Activated T-cell treated with anti-CD3 and anti-CD28 coated beads, Interleukin-2, amount 50 U/mL, for 48 hours (primary cell): Measurements from ENCODE around the gene PILRB.
"Not testable (repeated sequence)": the region's sequence is repeated elsewhere in the genome, so short reads cannot be mapped to it uniquely, and the experiment has no call there.

Experiments used
- DNase-seq, 2 experiments: peaks; one replicate each; pipeline ENCODE4 v3.0.0-alpha.2; 2020

PILRB gene

DNA sequence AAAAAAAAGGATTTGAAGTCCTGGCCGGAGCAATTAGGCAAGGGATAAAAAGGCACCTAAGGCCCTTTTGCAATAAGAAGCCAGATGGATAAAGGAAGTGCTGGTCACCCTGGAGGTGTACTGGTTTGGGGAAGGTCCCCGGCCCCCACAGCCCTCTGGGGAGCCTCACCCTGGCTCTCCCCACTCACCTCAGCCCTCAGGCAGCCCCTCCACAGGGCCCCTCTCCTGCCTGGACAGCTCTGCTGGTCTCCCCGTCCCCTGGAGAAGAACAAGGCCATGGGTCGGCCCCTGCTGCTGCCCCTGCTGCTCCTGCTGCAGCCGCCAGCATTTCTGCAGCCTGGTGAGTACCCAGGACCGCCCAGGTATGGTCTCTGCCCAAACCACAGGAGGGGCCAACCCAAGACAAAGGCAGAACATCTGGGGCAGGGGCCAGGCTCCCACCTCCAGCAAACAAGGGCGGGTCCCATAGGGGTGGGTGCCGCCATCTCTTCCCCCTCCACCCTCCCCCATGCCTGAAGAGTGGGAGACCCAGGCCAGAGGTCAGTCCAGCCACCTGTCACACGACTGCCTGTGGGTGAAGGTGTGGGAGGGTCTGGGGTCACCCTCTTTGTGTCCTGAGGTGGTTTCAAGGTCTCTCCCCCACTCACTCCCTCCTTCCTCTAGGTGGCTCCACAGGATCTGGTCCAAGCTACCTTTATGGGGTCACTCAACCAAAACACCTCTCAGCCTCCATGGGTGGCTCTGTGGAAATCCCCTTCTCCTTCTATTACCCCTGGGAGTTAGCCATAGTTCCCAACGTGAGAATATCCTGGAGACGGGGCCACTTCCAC, at the start of gene PILRB:
TSS of gene PILRB (plus strand) at position 91 of the 830 bp plus-strand sequence. CDS start at position 277, 186 bp downstream.
- DNase-seq, result no peak

DNA sequence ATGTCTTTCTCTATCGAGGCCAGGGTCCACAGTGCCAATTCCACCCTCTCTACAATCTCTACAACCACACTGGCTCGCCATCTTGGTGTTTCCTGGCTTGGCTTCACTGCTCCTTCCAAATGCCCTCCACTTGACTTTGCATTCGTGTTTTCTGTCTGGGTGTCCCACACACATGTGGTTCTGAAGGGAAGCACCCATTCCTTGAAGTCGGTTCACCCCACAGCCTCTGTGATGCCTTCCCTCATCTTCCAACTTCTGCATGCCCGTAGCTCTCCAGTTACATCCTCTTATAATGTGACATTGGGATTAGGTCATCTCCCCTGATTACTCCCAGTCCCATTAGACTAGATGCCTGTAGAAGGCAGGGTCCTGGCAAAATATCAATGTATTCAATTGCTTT, 39.6 kb upstream of the PILRB start:
- not testable (repeated sequence) for DNase-seq

DNA sequence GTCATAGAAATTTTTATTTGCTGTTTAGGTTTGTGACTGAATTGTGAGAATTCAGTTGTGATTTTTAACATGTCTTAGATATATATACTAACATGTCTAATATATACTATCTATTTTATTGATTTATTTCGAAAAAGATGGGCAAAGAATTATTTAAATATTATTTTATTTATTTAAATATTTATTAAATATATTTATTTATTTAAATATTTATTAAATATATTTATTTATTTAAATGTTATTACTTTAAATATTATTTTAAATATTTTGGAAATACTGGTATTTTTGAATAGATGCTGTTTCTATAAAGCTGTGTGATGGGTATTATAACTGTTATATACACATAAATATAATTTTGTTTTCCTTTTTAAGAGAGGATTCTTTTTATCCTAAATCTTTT, 36.3 kb upstream of the PILRB start:
- DNase-seq, result not testable (repeated sequence)

DNA sequence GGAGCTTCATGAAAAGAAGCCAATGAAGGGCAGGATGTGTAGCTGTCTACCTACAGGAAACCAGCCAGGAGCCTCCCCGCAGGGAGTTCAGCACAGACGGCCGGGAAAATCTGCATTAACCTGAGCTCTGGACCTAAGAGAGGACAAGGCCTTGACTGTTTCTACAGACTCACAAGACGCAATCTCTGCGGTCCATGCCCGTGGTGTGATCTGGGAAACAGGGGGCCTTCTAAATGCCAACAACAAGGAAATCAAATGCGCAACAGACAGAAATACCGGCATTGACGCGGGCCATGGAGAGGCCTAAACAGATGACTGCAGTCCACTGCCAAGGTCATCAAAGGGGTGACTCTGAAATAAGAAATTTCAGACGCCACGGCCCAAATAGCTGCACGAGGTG, 33.7 kb upstream of the PILRB start:
- DNase-seq, result not testable (repeated sequence)

DNA sequence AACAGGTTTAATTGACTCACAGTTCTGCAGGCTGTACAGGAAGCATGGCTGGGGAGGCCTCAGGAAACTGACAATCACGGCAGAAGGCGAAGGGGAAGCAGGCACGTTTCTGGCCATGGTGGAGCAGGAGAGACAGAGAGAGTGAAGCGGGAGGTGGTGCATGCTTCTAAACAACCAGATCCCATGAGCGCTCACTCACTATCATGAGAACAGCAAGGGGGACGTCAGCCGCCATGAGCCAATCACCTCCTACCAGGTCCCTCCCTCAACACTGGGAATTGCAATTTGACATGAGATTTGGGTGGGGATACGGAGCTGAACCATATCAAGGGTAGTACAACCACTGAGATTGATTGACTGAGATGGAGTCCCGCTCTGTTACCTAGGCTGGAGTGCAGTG, 32.2 kb upstream of the PILRB start:
- DNase-seq, result not testable (repeated sequence)

DNA sequence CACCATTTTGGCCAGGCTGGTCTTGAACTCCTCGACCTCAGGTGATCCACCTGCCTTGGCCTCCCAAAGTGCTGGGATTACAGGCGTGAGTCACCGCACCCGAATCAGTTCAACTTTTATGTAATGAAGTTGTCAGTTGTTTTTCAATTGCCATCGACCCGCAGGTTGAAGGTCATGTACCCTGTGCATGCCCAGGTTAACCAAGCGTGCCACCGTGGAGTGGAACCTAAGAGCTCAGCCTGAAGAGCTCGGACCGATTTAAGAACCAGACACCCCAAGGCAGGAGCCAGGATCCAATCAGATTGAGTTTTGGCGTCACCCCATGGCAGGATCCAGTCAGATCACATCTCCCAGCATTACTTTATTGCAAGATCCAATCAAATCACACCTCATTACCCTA, 31.0 kb upstream of the PILRB start:
- not testable (repeated sequence) for DNase-seq

DNA sequence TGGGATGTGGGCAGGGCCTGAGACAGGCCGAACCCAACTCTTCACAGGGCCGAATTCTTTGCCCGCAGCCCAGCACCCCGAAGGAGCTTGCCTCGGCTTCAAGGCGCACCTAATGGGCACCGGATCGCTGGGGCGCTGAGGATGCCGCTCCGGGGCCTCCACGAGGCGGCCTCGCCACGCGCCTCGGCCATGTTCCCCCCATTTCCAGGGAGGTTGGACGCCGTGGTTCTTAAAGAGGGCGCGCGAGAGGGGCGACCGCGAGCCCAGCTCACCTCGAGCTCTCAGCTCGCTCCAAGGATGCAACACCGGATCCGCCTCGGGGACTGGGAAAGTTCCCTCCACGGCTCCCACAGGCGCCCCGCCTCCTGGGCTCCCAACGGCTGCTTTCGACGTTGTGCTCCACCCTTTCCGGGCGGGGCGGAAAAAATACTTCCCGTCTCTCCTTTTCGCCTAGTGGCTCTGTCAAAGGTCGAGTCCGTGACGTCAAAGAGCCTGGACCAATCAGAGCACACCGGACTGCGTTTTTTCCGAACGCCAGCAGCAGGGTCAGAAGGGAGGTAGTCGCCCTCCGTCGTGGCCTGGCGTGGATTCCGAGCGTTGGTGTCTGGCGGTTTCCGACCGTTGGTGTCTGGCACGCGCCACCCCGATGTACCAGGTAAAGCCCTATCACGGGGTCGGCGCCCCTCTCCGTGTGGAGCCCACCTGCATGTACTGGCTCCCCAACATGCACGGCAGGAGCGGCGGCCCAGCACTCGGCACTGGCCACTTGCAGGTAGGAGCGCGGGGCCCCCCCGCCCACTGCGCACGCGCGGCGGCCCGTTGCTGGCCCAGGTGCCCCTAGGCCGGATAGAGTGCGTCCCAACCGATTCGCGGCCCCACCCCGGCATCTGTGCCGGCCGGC, 22.1 kb upstream of the PILRB start:
- DNase-seq, result peak; percentile 91 to 93

DNA sequence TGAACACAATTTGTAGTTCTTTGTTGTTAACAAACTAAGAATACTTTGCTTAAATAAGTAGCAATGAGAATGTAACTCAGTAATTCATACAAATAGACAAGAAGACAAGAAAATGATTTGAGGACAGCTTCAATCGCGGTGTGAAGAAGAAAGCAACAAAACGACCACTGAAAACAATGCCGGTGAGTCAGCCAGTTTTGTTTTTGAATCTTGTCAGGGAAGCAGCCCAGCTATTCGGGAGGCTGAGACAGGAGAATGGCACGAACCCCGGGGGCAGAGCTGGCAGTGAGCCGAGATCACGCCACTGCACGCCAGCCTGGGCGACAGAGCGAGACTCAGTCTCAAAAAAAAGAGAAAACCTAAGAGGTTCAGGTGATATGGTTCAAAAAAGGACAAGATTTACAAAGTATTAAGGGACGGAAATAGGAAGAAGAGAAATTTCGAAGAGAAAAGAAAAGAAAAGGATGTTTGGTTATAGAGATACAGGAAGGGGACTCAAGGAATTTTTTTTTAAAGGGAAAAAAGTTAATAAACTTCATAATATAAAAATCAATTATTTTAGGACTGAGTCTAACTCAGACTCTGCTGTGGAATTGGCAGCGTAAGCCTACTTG, 19.7 kb upstream of the PILRB start:
- peak in 1 of 2 experiments; percentile 11 for DNase-seq

DNA sequence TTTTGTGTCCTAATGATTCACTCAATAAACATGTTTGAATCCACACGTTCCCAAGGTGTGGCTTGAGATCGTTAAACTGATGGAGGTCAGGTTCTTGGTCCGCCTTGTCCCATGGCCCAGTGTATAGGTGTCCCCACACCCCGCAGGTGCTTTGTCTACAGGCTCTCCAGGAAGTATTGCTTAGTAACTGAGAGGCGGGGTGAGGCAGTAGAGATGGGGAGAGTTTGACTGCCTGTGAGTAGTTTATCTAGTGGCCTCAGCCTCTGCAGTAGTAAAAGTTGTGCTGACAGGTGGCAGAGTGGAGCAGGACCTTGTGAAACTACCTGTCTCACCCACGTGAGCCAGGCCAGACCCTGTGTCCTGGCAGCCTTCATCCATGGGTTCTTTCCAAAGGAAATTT, 16.6 kb upstream of the PILRB start:
- DNase-seq, result peak in 1 of 2 experiments; percentile 14

DNA sequence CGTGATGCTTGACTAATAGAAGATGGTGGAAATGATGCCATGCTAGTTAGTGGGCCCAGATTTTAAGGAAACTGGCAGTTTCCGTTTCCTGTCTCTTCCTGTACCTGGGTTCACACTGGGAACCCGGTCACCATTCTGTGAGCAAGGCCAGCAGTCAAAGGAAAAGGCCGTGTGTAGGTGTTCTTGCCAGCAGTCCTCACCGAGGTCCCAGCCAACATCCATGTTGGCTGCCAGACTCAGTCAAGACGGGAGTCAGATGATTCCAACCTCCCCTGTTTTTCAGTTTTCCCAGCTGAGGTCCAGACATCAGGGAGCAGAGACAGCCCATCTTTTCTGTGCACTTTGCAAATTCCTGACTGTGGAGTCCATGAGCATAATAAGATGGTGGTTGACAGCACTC, 15.2 kb upstream of the PILRB start:
- peak in 1 of 2 experiments; percentile 15 for DNase-seq

DNA sequence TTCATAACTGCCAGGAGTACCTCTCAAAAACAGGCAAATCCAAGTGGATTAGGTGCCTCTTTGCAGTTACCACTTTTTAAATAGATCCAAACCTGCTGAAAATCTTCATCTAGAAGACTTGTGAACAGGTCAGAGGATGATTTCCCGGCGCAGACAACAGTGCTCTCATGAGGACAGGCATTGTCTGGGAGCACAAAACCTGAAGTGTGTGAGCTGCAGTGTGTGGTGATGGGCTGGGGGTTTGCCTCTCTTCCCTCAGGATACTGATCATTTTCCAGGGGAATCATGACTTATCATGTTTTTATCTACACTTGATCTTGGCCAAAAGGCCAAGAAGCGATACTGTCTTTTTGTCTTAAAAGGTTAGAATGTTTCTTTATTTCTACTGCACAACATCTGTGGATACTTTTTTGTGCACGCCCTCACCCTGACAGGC, 13.8 kb upstream of the PILRB start:
- peak in 1 of 2 experiments; percentile 24 for DNase-seq

DNA sequence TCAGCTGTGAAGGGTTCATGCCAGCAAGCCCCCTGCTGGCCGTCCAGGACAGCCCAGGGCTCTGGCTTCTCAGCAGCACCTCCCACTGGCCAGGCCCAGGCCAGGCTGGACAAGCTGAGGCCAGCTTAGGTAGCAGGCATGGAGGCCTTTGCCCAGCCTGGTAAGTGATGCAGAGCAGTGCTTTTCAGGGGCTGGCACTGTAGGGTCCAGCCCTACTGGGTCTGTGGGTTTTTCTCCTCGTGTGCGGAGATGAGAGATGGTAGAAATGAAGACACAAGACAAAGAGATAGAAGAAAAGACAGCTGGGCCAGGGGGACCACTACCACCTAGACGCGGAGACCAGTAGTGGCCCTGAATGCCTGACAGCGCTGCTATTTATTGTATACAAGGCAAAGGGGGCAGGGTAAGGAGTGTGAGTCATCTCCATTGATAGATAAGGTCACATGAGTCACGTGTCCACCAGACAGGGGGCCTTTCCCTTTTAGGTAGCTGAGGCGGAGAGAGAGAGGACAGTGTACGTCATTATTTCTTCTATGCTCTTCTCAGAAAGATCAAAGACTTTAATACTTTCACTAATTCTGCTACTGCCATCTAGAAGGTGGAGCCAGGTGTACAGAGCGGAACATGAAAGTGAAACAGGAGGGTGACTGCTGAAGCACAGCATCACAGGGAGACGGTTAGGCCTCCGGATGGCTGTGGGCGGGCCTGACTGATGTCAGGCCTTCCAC, 13.2 kb upstream of the PILRB start:
- peak; percentile 75 for DNase-seq

DNA sequence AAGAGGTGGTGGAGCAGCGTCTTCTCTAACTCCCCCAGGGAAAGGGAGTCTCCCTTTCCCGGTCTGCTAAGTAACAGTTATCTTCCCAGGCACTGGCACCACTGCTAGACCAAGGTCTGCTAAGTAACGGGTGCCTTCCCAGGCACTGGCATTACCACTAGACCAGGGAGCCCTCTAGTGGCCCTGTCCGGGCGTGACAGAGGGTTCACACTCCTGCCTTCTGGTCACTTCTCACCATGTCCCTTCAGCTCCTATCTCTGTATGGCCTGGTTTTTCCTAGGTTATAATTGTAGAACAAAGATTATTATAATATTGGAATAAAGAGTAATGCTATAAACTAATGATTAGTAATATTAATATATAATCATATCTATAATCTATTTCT, 12.6 kb upstream of the PILRB start:
- peak; percentile 75 to 77 for DNase-seq

DNA sequence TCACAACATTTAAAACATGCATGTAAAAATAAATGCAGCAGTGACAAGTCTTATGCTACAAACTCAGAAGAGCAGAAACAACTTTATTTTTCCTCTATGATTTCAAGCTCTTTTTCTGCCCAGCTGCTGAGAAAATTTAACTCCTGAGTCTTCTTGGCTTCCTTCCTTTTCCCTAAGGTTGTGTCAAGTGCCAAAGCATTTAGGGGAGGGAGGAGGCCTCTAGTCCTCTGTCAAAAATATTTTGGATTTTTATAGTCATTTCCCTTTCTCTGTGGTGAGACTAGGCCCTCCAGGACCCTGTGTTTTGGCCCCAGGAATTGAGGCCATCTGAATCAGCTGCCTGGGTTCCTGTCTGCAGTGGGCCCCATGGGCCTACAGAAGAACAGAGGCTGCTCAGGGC, 11.0 kb upstream of the PILRB start:
- peak in 1 of 2 experiments; percentile 14 for DNase-seq

DNA sequence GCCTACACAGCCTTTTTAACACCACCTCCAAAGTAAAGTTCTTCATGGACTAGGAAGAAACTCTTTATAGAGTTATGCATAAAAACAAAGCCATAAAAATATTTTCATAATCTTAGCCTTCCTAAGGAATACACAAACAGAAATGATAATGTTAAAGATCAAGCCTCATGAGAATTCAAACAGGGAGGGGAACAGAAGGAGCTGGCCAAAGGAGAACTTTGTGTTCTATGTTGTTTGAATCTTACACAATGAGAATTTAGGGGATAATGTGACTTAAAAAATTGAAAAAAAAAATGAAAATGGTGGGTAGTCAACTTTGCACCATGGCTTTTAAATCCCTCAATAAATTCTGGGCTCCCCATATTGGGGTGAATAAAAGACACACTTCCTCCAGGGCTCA, 9.1 kb upstream of the PILRB start:
- no peak for DNase-seq

DNA sequence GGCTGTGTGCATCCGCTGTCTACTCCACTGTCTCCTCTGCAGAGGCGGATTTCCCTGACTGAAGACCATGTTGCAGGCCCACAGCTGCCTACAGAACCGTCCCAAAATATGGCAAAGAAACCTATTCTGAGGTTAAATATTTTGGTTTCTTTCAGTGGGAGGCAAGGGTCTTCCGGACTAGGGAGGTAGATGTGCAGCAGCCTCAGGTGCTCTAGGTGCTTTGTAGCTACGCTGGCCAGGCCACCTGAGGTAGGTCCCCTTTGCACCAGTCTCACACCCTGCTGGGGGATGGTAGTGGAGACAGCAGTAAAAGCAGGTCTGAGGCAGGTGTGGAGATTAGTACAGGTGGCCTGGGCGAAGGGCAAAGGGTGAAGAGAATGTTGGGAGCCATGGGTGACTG, 8.2 kb upstream of the PILRB start:
- peak in 1 of 2 experiments; percentile 11 for DNase-seq

DNA sequence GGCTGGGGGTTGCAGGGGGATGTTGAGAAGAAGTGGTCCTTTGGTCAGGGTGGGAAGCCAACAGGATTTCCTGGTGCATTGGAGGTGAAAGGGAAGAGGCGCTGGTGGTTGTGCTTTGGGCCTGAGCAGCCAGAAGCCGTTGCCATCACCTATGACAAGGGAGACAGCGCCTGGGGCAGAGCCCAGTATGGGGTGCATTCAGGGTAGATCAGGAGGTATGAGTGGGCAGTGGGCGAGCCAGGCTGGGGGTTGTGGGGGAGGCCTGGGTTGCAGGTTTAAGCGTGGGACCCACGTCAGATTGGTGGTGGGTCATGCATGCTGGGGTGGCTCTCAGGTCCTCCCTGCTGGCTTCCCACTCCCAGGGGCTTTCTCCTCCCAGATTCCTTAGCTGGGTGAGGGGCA, 6.3 kb upstream of the PILRB start:
- peak in 1 of 2 experiments; percentile 19 for DNase-seq

DNA sequence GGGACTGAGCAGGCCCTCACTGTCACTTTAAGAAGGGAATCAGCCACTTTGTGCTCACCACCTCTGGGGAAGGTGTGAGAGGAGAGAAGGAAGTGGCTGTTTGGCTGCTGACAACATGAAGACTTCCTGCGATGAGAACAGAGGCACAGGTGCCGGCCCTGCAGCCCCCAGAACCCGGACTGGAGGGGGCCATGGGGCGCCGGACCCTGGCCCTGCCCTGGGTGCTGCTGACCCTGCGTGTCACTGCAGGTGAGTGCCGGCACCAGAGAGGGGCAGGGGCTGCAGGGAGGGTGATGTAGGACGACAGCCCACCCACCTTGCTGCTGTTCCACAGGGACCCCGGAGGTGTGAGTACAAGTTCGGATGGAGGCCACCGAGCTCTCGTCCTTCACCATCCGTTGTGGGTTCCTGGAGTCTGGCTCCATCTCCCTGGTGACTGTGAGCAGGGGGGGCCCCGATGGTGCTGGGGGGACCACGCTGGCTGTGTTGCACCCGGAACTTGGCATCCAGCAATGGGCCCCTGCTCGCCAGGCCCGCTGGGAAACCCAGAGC, 5.6 kb upstream of the PILRB start:
- peak in 1 of 2 experiments; percentile 24 for DNase-seq

DNA sequence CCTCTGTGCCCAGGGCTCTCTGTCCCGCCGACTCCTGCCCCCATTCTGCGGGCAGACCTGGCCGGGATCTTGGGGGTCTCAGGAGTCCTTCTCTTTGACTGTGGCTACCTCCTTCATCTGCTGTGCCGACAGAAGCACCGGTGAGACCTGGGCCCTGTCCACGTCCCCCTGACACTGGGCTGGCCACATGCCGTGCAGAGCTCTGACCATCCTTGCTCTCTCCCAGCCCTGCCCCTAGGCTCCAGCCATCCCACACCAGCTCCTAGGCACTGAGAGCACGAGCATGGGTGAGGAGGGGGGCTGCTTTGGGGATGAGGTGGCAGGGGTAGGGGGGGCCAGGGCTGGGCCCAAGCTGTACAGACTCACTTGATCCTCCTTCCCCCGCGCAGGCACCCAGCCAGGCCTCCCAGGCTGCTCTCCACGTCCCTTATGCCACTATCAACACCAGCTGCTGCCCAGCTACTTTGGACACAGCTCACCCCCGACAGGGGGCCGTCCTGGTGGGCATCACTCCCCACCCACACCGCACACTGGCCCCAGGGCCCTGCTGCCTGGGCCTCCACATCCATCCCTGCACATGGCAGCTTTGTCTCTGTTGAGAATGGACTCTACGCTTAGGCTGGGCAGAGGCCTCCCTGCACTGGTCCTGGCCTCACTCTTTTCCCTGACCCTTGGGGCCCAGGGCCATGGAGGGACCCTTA, 4.8 kb upstream of the PILRB start:
- peak in 1 of 2 experiments; percentile 17 for DNase-seq

DNA sequence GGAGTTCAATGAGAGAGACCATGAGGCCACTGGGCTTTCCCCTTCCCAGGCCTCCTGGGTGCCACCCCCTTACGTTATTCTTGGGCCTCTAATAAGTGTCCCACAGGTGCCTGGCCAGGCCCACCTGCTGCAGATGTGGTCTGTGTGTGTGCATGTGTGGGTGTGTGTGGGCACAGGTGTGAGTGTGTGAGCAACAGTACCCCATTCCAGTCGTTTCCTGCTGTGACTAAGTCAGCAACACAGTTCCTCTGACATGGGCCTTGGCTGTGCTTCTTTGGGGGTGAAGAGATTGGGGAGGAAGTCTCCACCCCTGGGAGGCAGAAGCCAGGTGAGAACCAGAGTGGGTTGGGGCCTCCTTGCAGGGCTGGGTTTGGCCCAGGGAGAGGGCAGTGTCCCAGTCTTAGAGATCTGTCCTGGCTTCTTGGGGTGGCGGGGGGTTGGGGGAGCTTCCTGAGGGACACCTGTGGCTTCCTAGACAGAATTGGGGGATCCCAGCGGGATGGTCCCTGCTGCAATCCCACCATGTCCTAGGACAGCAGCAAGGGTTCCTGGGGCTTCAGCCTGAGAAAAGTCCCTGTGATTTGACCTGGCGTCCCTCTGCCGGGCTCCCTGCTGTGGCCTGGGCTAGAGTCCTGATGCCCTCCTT, 4.1 kb upstream of the PILRB start:
- peak in 1 of 2 experiments; percentile 58 for DNase-seq
